SK-N-MC (cell line): Measurements from ENCODE around the gene LGR6.

Source experiments
- DNase-seq: peaks from one replicate; pipeline ENCODE4 v3.0.0-alpha.2; 2011; ENCODE audit warnings: low read depth, low spot score
- H3K27ac ChIP-seq: fragments of 200-600 bp; sonication (generic); 2 replicates; pipeline ENCODE4 v1.5.1; 2016; ENCODE audit warnings: mixed run types
- H3K36me3 ChIP-seq: fragments of 200-600 bp; sonication (generic); 2 replicates; pipeline ENCODE4 v1.6.1; 2017; ENCODE audit warnings: antibody characterized with exemption, low read length, mixed read lengths; ENCODE audit not compliant: insufficient read depth
- H3K4me3 ChIP-seq: fragments of 200-600 bp; sonication (generic); 2 replicates; pipeline ENCODE4 v1.5.1; 2016
- H3K9ac ChIP-seq: fragments of 200-600 bp; sonication (generic); 2 replicates; pipeline ENCODE4 v1.8.0; 2017; ENCODE audit warnings: mixed run types, mixed read lengths; ENCODE audit not compliant: insufficient read length
- H3K9me3 ChIP-seq: fragments of 200-600 bp; sonication (generic); 2 replicates; pipeline ENCODE4 v1.6.1; 2017; ENCODE audit warnings: low read depth, mild to moderate bottlenecking, antibody characterized with exemption, low read length, moderate library complexity, mixed read lengths
- EZH2 ChIP-seq: fragments of 200-600 bp; sonication (generic); IDR thresholded peaks from one replicate; pipeline ENCODE4 v1.6.1; 2017; ENCODE audit warnings: antibody characterized with exemption
- FOXP2 ChIP-seq: optimal IDR thresholded peaks from 2 replicates; pipeline ENCODE3; 2011; ENCODE audit warnings: mild to moderate bottlenecking, moderate library complexity; ENCODE audit not compliant: insufficient read depth; ENCODE audit errors: extremely low read length, control extremely low read depth
- POLR2AphosphoS5 ChIP-seq: IDR thresholded peaks from 2 replicates; pipeline ENCODE4 v1.6.1; 2012; ENCODE audit warnings: mild to moderate bottlenecking, low read depth, low read length, borderline replicate concordance

LGR6 gene

DNA sequence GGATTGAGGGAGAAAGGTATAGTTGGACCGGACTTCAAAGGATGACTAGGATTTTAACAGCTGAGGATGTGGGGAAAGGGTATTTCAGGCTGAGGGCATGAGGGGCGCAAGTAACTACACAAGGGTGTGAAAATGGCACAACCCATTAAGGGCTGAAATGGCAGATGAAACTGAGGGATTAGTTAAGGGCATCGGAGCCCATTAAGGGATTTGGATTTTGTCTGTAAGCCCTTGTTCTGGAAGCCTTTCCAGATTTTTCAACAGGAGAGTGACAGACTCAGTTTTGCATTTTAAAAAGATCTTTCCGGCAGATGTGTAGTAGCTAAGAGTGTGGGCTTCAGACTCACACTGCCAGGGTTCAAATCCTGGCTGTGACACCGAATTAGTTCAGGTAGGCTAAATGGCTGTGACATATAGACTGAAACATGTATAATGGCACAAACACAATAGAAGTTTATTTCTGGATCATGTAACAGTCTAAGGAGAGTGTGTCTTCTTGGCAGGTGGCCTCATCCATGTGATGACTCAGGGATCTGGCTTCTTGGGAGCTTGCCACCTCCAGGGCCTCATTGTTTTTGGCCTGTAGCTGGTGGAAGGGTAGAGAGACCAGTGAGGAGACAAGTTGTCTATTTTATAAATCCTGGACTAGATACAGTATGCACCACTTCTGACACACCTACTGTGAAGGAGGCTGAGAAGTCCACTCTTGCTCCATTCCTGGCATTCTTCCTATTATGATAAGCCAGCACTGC, 98.5 kb downstream of the LGR6 start:
- TF ChIP-seq FOXP2 (no peak), POLR2AphosphoS5 (no peak), EZH2 (no peak)
- no peak overlapping the region for H3K27ac ChIP-seq
- no peak for DNase-seq

DNA sequence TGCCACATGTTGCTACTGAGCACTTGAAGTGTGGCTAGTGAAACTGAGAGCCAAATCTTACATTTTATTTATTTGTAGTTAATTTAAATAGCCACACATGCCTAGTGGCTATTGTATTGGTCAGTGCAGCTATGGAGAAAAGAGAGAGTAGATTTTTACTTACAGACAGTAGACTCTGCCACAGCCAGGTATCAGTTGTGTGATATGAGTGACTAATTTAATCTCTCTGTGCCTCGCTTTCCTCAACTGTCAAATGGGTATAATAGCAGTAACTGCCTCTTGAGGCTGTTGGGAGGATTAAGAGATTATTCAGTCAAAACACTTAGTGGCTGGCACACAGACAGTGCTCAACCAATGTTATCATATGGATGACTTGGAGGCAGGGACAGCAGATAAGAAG, 99.2 kb downstream of the LGR6 start:
- Histone ChIP-seq H3K9me3 (no peaks in the 10 kb centered on the region), H3K27ac (no peak overlapping the region), H3K36me3 (no peaks in the 10 kb centered on the region), H3K9ac (no peak overlapping the region), H3K4me3 (no peak overlapping the region)
- TF ChIP-seq POLR2AphosphoS5 (no peak), EZH2 (no peak), FOXP2 (no peak)
- DNase-seq = no peak

More for the DNA sequence above, 98.5 kb downstream of the LGR6 start:
- H3K9ac ChIP-seq = no peak overlapping the region
- H3K4me3 ChIP-seq = no peak overlapping the region
- H3K36me3 ChIP-seq = no peaks in the 10 kb centered on the region
- no peaks in the 10 kb centered on the region for H3K9me3 ChIP-seq

DNA sequence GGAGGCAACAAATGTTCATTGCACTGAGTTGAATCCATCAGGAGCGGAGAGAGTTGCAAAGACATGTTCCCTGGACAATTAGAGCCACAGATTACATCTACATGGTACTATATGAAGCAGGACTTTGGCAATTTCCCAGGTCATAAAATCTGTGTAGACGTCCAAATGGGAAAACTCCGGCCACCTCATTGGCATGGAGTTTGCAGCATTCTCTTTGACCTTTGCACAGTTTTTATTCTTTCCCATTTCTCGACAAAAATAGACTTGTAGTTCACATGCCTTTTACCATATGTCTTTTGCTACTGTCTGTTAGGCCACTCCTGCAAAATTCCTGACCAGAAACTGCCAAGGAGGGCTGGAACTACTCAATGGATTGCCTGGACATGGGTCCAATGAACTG, 100.0 kb downstream of the LGR6 start:
- H3K27ac ChIP-seq = no peak overlapping the region
- H3K36me3 ChIP-seq = no peaks in the 10 kb centered on the region
- H3K9ac ChIP-seq = no peak overlapping the region
- no peaks in the 10 kb centered on the region for H3K9me3 ChIP-seq
- no peak overlapping the region for H3K4me3 ChIP-seq
- TF ChIP-seq EZH2 = no peak
- TF ChIP-seq FOXP2 = no peak
- TF ChIP-seq POLR2AphosphoS5 = no peak
- no peak for DNase-seq

DNA sequence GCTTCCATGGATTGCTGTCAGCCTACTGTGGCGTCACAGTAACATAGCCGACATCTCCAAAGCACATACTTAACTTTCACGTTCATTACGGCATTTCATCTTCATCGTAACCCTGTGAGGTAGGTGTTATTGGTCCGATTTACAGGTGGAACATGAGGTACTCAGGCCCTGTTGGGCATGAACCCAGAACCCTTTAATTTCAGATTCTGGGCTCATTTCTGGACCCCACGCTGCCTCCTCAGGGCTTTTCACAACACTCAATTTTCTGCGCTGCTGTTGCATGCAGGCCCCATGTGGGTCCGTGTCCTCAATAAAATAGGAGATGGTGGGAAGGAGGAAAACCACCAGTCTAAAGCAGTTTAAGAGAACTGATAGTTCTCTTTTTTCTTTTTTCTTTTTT, 108.6 kb downstream of the LGR6 start:
- no peak for DNase-seq
- Histone ChIP-seq H3K4me3 (no peak overlapping the region), H3K36me3 (no peaks in the 10 kb centered on the region), H3K27ac (no peak overlapping the region), H3K9me3 (no peaks in the 10 kb centered on the region), H3K9ac (no peak overlapping the region)
- TF ChIP-seq EZH2 = no peak

DNA sequence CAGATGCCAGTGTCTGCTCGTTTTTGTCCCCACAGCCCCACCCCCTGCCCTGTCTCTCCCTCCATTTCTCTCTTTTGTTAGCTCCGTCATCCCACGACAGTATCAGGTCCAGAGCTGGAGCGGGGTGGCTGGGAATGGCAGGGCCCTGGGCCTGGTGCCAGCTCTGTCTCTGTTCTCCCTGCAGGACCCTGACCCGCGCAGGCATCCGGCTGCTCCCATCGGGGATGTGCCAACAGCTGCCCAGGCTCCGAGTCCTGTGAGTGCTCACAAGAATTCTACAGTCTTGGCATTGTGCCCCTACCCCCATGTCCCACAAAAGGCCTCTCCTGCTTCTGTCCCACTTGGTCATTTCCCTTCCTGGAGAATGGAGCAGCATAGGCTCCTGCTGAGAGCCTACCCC, 110.8 kb downstream of the LGR6 start:
- no peak overlapping the region for H3K4me3 ChIP-seq
- DNase-seq = no peak
- no peak overlapping the region for H3K9ac ChIP-seq
- TF ChIP-seq FOXP2 (no peak), POLR2AphosphoS5 (no peak), EZH2 (no peak)
- H3K9me3 ChIP-seq = no peaks in the 10 kb centered on the region
- H3K36me3 ChIP-seq = no peaks in the 10 kb centered on the region
- no peak overlapping the region for H3K27ac ChIP-seq

- Histone ChIP-seq H3K36me3 (no peaks in the 10 kb centered on the region), H3K27ac (no peak overlapping the region), H3K9ac (no peak overlapping the region), H3K9me3 (no peaks in the 10 kb centered on the region), H3K4me3 (no peak overlapping the region)
- TF ChIP-seq POLR2AphosphoS5 = no peak
- TF ChIP-seq FOXP2 = no peak
- TF ChIP-seq EZH2 = no peak
- no peak for DNase-seq
These were observed 111.6 kb downstream of the LGR6 start for GRCh38 chr1:202305168-202305567.

GRCh38 chr1:202306535-202307345, 113.1 kb downstream of the LGR6 start:
- H3K9me3 ChIP-seq = no peaks in the 10 kb centered on the region
- no peak overlapping the region for H3K27ac ChIP-seq
- no peak for DNase-seq
- H3K4me3 ChIP-seq = no peak overlapping the region
- no peaks in the 10 kb centered on the region for H3K36me3 ChIP-seq
- no peak overlapping the region for H3K9ac ChIP-seq
- TF ChIP-seq EZH2 (no peak), FOXP2 (no peak), POLR2AphosphoS5 (no peak)

- no peaks in the 10 kb centered on the region for H3K9me3 ChIP-seq
- no peak overlapping the region for H3K27ac ChIP-seq
- no peaks in the 10 kb centered on the region for H3K36me3 ChIP-seq
- H3K4me3 ChIP-seq = no peak overlapping the region
- DNase-seq = no peak
- TF ChIP-seq POLR2AphosphoS5 (no peak), FOXP2 (no peak), EZH2 (no peak)
- no peak overlapping the region for H3K9ac ChIP-seq
These were observed 116.6 kb downstream of the LGR6 start for GRCh38 chr1:202310071-202310725.
